ENCODE results near the gene SEMA5A. TPM values are rescaled to one million over a fixed set of nuclear protein-coding genes. Genes with fewer than 3 reads are reported as not detected.

SEMA5A gene
- total RNA-seq, 1 donor from 2014 or later: 1.6 TPM

DNA sequence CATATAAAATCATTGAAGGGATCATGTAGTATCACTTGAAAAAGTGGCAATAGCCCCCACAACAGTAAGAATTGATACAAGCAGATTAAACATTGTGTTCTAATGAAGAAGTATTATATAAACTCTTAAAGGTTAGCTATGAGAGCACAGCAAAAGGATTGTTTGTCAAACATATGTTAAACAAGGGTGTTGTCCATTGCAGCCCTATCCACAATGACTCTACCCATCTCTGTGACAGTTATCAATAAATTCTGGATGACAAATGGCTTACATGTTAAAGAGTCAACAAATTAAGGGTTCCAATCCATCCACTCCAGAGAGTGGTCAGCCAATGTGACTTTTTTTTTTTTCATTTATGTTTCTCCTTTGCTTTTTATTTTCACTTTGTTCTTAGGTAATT lies 238.7 kb downstream of the SEMA5A start:
- TF ChIP-seq, protein P1, sequence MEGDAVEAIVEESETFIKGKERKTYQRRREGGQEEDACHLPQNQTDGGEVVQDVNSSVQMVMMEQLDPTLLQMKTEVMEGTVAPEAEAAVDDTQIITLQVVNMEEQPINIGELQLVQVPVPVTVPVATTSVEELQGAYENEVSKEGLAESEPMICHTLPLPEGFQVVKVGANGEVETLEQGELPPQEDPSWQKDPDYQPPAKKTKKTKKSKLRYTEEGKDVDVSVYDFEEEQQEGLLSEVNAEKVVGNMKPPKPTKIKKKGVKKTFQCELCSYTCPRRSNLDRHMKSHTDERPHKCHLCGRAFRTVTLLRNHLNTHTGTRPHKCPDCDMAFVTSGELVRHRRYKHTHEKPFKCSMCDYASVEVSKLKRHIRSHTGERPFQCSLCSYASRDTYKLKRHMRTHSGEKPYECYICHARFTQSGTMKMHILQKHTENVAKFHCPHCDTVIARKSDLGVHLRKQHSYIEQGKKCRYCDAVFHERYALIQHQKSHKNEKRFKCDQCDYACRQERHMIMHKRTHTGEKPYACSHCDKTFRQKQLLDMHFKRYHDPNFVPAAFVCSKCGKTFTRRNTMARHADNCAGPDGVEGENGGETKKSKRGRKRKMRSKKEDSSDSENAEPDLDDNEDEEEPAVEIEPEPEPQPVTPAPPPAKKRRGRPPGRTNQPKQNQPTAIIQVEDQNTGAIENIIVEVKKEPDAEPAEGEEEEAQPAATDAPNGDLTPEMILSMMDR (IDR thresholded peaks at IDR 0.05; ENCODE audit: insufficient read depth, low read length, severe bottlenecking): no peak
- FAIRE-seq (no peak), DNase-seq (ENCODE audit: low read depth) (no peak)
- H3K4me3 ChIP-seq (ENCODE audit: low read depth, low read length): no peak overlapping the region
- H3K27me3 ChIP-seq (ENCODE audit: control insufficient read depth, insufficient read depth, low read length): no peaks in the 10 kb centered on the region
- no peaks in the 10 kb centered on the region for H3K36me3 ChIP-seq (ENCODE audit: control insufficient read depth, insufficient read depth, low read length)

DNA sequence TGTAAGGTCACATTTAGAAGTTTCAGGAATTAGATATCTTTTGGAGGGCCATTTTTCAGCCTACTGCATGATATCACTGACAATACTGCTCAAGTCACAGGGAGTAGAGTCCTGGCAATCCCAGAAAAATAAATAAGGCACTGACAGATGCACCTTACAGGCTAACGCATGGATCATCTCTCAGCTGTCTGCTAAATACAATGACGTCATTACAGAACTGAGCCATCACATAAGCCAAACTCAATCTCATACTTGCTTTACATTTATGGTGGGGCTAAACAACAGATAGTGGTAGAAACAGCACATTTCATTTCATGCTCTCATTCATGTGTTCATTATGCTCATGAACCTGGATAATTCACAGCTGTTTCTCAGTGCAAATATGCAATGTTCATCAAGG lies 243.7 kb downstream of the SEMA5A start:
- no peaks in the 10 kb centered on the region for H3K36me3 ChIP-seq (ENCODE audit: control insufficient read depth, insufficient read depth, low read length)
- TF ChIP-seq, protein P1 (IDR thresholded peaks at IDR 0.05; ENCODE audit: insufficient read depth, low read length, severe bottlenecking): no peak
- DNase-seq (ENCODE audit: low read depth) (peak; percentile 42), FAIRE-seq (peak; percentile 28)
- H3K27me3 ChIP-seq (ENCODE audit: control insufficient read depth, insufficient read depth, low read length): no peaks in the 10 kb centered on the region
- H3K4me3 ChIP-seq (ENCODE audit: low read depth, low read length): no peak overlapping the region

GRCh38 chr5:9301200-9301599 lies 244.7 kb downstream of the SEMA5A start:
- H3K27me3 ChIP-seq (ENCODE audit: control insufficient read depth, insufficient read depth, low read length): no peaks in the 10 kb centered on the region
- H3K4me3 ChIP-seq (ENCODE audit: low read depth, low read length): no peak overlapping the region
- FAIRE-seq: no peak
- DNase-seq (ENCODE audit: low read depth): no peak
- TF ChIP-seq, protein P1 (IDR thresholded peaks at IDR 0.05; ENCODE audit: insufficient read depth, low read length, severe bottlenecking): no peak
- no peaks in the 10 kb centered on the region for H3K36me3 ChIP-seq (ENCODE audit: control insufficient read depth, insufficient read depth, low read length)

DNA sequence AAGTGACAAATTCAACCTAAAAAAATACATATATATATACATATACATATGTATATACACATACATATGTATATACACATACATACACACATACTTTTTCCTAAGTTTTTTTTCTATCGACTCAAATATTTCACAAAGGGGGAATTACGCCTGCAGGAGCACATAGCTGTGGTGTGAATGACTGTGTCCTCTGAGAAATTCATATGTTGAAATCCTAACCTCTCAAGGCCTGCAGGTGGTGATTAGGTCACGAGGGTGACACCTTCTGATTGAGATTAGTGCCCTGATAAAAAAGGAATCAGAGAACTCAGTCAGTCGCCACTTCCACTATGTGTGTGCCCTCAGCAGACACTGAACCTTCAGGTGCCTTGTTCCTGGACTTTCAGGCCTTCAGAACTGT lies 248.7 kb downstream of the SEMA5A start:
- Histone ChIP-seq H3K36me3 (ENCODE audit: control insufficient read depth, insufficient read depth, low read length) (no peaks in the 10 kb centered on the region), H3K4me3 (ENCODE audit: low read depth, low read length) (no peak overlapping the region), H3K27me3 (ENCODE audit: control insufficient read depth, insufficient read depth, low read length) (no peaks in the 10 kb centered on the region)
- FAIRE-seq (no peak), DNase-seq (ENCODE audit: low read depth) (peak; percentile 13)
- TF ChIP-seq, protein P1 (IDR thresholded peaks at IDR 0.05; ENCODE audit: insufficient read depth, low read length, severe bottlenecking): no peak

GRCh38 chr5:9295466-9295801 lies 250.4 kb downstream of the SEMA5A start:
- H3K27me3 ChIP-seq (ENCODE audit: control insufficient read depth, insufficient read depth, low read length): no peaks in the 10 kb centered on the region
- TF ChIP-seq, protein P1 (IDR thresholded peaks at IDR 0.05; ENCODE audit: insufficient read depth, low read length, severe bottlenecking): no peak
- H3K36me3 ChIP-seq (ENCODE audit: control insufficient read depth, insufficient read depth, low read length): no peaks in the 10 kb centered on the region
- no peak for DNase-seq (ENCODE audit: low read depth)
- FAIRE-seq: no peak
- H3K4me3 ChIP-seq (ENCODE audit: low read depth, low read length): no peak overlapping the region

- Histone ChIP-seq H3K36me3 (ENCODE audit: control insufficient read depth, insufficient read depth, low read length) (no peaks in the 10 kb centered on the region), H3K4me3 (ENCODE audit: low read depth, low read length) (no peak overlapping the region), H3K27me3 (ENCODE audit: control insufficient read depth, insufficient read depth, low read length) (no peaks in the 10 kb centered on the region)
- DNase-seq (ENCODE audit: low read depth) (no peak), FAIRE-seq (no peak)
- TF ChIP-seq, protein P1 (IDR thresholded peaks at IDR 0.05; ENCODE audit: insufficient read depth, low read length, severe bottlenecking): no peak
These were observed 250.9 kb downstream of the SEMA5A start for GRCh38 chr5:9294793-9295465.

Data from bronchial epithelial cell (primary cell).